Mesothelial cell of epicardium (in vitro differentiated cells): Measurements from ENCODE around the gene NAA40. TPM values are rescaled to one million over a fixed set of nuclear protein-coding genes. Genes with fewer than 3 reads are reported as not detected.
A peak's percentile ranks its signal among the peaks of the same experiment; 100 is the strongest.

Experiments used
- DNase-seq, 2 experiments: peaks; one replicate each; pipeline ENCODE4 v3.0.0; 2021; ENCODE audit warnings: low spot score in 2 of 2; ENCODE audit not compliant: unreplicated experiment in 2 of 2
- H3K27ac Mint-ChIP-seq: 2 replicates; pipeline ENCODE4 v1.8.0; 2021; ENCODE audit warnings: mixed read lengths
- H3K27me3 Mint-ChIP-seq: 2 replicates; pipeline ENCODE4 v1.8.0; 2021; ENCODE audit warnings: low read depth, mixed read lengths
- H3K36me3 Mint-ChIP-seq: 2 replicates; pipeline ENCODE4 v1.8.0; 2021; ENCODE audit warnings: mixed read lengths
- H3K4me1 Mint-ChIP-seq: 2 replicates; pipeline ENCODE4 v1.8.0; 2021; ENCODE audit warnings: mixed read lengths
- H3K4me3 Mint-ChIP-seq: 2 replicates; pipeline ENCODE4 v1.8.0; 2021; ENCODE audit warnings: mild to moderate bottlenecking, moderate library complexity, mixed read lengths
- H3K9me3 Mint-ChIP-seq: 2 replicates; pipeline ENCODE4 v1.8.0; 2021; ENCODE audit warnings: mixed read lengths
- total RNA-seq: library from RNA; stranded (reverse); gene quantifications from 3 replicates; pipeline ENCODE4 v1.2.1, GENCODE V29; 2021
- TF ChIP-seq, protein P1 (sequence below): fragments of 200-600 bp; sonication (generic); IDR thresholded peaks from one replicate; pipeline ENCODE4 v1.5.0; 2021; ENCODE audit warnings: antibody characterized with exemption; ENCODE audit not compliant: unreplicated experiment

NAA40 gene
- total RNA-seq, 1 donor from 2014 or later = 50.7 TPM

DNA sequence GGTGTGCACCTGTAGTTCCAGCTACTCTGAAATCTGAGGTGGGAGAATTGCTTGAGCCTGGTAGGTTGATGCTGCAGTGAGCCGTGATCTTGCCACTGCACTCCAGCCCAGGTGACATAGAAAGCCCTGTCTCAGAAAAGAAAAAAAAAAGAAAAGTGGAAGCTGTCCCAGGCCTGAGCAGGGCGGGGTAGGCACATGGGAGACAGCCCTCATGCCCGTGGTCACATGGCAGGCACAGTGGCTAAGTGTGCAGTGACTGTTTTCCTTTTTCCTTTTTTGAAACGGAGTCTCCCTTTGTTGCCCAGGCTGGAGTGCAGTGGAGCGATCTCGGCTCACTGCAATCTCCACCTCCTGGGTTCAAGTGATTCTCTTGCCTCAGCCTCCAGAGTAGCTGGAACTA, 55.2 kb downstream of the NAA40 start:
- Mint-ChIP-seq H3K9me3 (no peaks in the 10 kb centered on the region), H3K36me3 (peaks cover 31% of the 10 kb centered on the region), H3K27ac (no peak overlapping the region), H3K27me3 (no peaks in the 10 kb centered on the region), H3K4me1 (peaks cover 4% of the 10 kb centered on the region), H3K4me3 (no peak overlapping the region)
- DNase-seq = no peak
- TF ChIP-seq, protein P1, sequence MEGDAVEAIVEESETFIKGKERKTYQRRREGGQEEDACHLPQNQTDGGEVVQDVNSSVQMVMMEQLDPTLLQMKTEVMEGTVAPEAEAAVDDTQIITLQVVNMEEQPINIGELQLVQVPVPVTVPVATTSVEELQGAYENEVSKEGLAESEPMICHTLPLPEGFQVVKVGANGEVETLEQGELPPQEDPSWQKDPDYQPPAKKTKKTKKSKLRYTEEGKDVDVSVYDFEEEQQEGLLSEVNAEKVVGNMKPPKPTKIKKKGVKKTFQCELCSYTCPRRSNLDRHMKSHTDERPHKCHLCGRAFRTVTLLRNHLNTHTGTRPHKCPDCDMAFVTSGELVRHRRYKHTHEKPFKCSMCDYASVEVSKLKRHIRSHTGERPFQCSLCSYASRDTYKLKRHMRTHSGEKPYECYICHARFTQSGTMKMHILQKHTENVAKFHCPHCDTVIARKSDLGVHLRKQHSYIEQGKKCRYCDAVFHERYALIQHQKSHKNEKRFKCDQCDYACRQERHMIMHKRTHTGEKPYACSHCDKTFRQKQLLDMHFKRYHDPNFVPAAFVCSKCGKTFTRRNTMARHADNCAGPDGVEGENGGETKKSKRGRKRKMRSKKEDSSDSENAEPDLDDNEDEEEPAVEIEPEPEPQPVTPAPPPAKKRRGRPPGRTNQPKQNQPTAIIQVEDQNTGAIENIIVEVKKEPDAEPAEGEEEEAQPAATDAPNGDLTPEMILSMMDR = no peak

DNA sequence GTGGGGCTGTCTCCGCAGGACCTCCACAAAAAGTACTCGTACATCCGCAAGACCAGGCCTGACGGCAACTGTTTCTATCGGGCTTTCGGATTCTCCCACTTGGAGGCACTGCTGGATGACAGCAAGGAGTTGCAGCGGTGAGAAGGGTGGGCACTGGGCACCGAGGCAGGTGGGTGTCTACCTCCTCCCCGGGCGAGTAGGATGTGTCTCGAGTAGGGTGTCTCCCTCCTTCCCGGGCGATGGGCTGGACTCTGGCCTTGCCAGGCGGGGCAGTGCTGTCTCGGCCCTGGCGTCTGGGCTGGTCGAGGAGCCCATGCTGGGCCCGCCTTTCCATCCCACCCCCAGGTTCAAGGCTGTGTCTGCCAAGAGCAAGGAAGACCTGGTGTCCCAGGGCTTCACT, 57.7 kb downstream of the NAA40 start:
- H3K27me3 Mint-ChIP-seq = no peaks in the 10 kb centered on the region
- peaks cover 11% of the 10 kb centered on the region for H3K4me1 Mint-ChIP-seq
- peaks cover 24% of the 10 kb centered on the region for H3K36me3 Mint-ChIP-seq
- H3K9me3 Mint-ChIP-seq = no peaks in the 10 kb centered on the region
- TF ChIP-seq, protein P1 = no peak
- no peak overlapping the region for H3K4me3 Mint-ChIP-seq
- no peak for DNase-seq
- no peak overlapping the region for H3K27ac Mint-ChIP-seq

DNA sequence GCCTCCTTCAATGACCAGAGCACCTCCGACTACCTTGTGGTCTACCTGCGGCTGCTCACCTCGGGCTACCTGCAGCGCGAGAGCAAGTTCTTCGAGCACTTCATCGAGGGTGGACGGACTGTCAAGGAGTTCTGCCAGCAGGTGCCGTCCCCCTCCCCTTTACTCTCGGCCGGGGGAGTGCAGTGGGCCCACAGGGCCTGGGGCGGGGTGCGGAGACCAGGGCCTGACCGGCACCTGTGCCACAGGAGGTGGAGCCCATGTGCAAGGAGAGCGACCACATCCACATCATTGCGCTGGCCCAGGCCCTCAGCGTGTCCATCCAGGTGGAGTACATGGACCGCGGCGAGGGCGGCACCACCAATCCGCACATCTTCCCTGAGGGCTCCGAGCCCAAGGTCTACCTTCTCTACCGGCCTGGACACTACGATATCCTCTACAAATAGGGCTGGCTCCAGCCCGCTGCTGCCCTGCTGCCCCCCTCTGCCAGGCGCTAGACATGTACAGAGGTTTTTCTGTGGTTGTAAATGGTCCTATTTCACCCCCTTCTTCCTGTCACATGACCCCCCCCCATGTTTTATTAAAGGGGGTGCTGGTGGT, 58.4 kb downstream of the NAA40 start:
- Mint-ChIP-seq H3K4me1 (peaks cover 17% of the 10 kb centered on the region), H3K27ac (no peak overlapping the region), H3K36me3 (peaks cover 22% of the 10 kb centered on the region), H3K4me3 (no peak overlapping the region), H3K9me3 (no peaks in the 10 kb centered on the region), H3K27me3 (no peaks in the 10 kb centered on the region)
- TF ChIP-seq, protein P1 = no peak
- no peak for DNase-seq

DNA sequence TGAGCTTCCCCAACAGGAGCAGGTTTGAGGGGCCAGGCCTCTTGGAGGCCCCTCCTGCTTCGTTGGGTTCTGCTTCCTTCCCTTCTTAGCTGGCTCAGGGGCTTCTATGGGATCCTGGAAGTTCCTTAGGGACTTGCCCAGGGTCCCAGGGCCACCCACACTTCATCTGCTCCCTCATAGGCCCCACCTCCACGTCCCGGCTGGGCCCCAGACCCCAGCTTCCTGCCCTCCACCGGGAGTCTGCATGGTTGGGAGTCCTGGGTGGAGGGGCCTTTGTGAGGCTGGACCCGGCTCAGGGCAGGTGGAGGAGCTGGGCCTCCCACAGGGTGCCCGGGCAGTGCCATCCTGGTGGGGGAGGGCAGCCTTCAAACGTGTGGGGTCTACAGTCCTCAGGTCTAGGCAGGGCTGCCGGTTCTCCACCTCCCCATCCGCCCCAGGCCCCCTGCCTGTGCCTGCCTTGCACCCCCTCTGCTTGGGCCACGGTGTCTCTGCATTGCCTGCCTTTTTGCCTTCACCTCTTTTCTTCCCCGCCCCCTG, 59.1 kb downstream of the NAA40 start:
- TF ChIP-seq, protein P1 = no peak
- Mint-ChIP-seq H3K4me3 (no peak overlapping the region), H3K36me3 (peaks cover 22% of the 10 kb centered on the region), H3K27me3 (no peaks in the 10 kb centered on the region), H3K9me3 (no peaks in the 10 kb centered on the region), H3K4me1 (peaks cover 22% of the 10 kb centered on the region), H3K27ac (no peak overlapping the region)
- no peak for DNase-seq

DNA sequence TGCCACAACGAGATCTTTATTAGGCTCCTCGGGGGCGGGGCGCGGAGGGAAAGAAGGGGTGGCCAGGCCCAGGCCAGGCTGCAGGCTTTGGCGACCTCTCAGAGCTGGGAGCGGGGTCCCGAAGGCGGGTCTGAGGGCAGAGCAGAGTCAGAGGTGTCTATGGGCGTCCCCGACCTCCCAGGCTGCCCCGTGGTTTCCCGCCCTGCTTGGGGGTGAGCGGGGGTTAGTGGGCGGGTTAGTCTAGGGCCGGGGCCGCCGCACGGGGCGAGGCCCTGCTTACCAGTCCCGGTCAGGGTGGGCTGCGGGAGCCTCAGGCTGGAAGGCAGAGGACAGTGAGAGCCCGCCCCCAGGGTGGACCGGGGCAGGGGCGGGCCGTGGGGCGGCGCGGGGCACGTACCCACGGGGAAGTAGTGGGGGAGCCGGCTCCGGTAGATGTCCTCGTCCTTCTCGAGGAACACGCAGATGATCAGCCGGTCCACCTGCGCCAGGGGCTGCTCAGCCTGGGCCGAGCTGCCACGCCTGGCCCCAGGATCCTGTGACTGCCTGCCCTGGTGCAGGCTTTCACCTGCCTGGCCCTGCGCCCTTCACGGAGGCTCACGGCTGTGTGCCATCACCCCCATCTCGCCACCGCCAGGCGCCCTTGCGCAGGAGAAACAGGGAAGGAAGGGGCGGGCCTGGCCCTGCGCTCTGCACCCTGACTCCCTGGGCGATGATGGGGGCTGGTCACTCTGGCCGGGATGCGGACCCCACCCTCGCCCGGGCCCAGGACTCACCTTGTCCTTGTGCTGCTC, 60.0 kb downstream of the NAA40 start:
- Mint-ChIP-seq H3K36me3 (peaks cover 17% of the 10 kb centered on the region), H3K4me1 (peaks cover 29% of the 10 kb centered on the region), H3K4me3 (peak overlapping the region; percentile 43), H3K27me3 (no peaks in the 10 kb centered on the region), H3K9me3 (no peaks in the 10 kb centered on the region), H3K27ac (no peak overlapping the region)
- no peak for DNase-seq
- TF ChIP-seq, protein P1 = no peak
